Astrocyte of the spinal cord (primary cell): ENCODE results near the gene RIOX2.

ENCODE experiments used
- DNase-seq: peaks from one replicate; pipeline ENCODE4 v3.0.0; 2011; ENCODE audit warnings: low read depth, low spot score
- H3K4me3 ChIP-seq: 2 replicates; pipeline ENCODE4 v1.5.1; 2011; ENCODE audit warnings: low read depth, mild to moderate bottlenecking, low read length, moderate library complexity
- CTCF ChIP-seq: IDR thresholded peaks from 2 replicates; pipeline ENCODE4 v1.5.1; 2012; ENCODE audit warnings: low read depth, mild to moderate bottlenecking, low read length, inconsistent platforms
- in situ Hi-C: cut with HindIII; loops from 2 replicates; pipeline ENCODE4 v1.10.0; 2017; ENCODE audit warnings: low sequenced_read_pairs

Gene RIOX2

GRCh38 chr3:97896547-97896946 is 75.7 kb downstream of the RIOX2 start:
- H3K4me3 ChIP-seq: no peak overlapping the region
- in situ Hi-C loops: no loop called here
- no peak for DNase-seq
- TF ChIP-seq CTCF: no peak

- in situ Hi-C loops: no loop called here
- no peak overlapping the region for H3K4me3 ChIP-seq
- DNase-seq: no peak
- TF ChIP-seq CTCF: no peak
Observed at GRCh38 chr3:97896129-97896528, 76.1 kb downstream of the RIOX2 start.

- in situ Hi-C loops: no loop called here
- H3K4me3 ChIP-seq: no peak overlapping the region
- TF ChIP-seq CTCF: no peak
- DNase-seq: no peak
Observed at GRCh38 chr3:97895216-97895615, 77.0 kb downstream of the RIOX2 start.

- no peak for TF ChIP-seq CTCF
- in situ Hi-C loops: no loop called here
- no peak for DNase-seq
- H3K4me3 ChIP-seq: no peak overlapping the region
Observed at GRCh38 chr3:97892852-97893251, 79.4 kb downstream of the RIOX2 start.
